Measurements from ENCODE around the gene STRBP. TPM values are rescaled to one million over a fixed set of nuclear protein-coding genes. Genes with fewer than 3 reads are reported as not detected.

STRBP gene
- total RNA-seq, 1 experiment from 2014 or later = 96.3 TPM

DNA sequence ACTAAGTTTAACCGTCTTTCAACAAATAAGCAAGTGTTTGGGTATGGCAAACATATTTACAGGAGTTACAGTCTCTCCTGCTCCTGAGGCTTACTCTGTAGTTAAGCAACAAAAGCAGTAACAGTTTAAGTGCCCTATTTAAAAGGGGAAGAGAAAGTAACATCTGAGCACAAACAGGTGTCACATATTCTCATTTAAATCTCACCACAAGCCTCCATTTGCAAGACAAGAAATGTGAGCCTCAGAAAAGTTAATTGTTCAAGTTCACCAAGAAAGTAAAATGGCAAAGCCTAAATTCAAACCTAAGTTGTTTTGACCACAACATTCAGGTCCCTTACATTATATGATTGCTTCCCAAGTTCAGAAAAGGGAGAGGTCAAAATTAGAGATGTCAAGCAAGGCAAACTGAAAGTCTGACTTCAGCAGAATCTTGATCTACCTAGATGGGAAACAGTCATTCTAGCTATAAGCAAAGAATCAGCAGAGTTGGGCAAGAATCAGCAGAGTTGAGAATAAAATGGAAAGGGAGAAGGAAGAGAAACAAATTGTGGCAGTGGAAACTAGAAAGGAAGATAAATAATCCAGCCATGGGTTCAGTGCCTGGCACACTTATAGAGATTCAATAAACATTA, 93.4 kb downstream of the STRBP start:
- DNase-seq (ENCODE audit: low spot score) (no peak), ATAC-seq (peak; percentile 92)
- Mint-ChIP-seq H3K4me3 (peak overlapping the region; percentile 40), H3K36me3 (peaks cover 21% of the 10 kb centered on the region), H3K9me3 (no peaks in the 10 kb centered on the region), H3K4me1 (peaks cover 79% of the 10 kb centered on the region), H3K27me3 (ENCODE audit: low read depth) (no peaks in the 10 kb centered on the region), H3K27ac (peak overlapping the region; percentile 88)
- TF ChIP-seq, protein P1, sequence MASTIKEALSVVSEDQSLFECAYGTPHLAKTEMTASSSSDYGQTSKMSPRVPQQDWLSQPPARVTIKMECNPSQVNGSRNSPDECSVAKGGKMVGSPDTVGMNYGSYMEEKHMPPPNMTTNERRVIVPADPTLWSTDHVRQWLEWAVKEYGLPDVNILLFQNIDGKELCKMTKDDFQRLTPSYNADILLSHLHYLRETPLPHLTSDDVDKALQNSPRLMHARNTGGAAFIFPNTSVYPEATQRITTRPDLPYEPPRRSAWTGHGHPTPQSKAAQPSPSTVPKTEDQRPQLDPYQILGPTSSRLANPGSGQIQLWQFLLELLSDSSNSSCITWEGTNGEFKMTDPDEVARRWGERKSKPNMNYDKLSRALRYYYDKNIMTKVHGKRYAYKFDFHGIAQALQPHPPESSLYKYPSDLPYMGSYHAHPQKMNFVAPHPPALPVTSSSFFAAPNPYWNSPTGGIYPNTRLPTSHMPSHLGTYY (CRISPR knock-in tag; IDR thresholded peaks at IDR 0.05) = 0 out of 2 replicates have a peak, but pooled peaks have one; percentile 33
- TF ChIP-seq EMX1 (CRISPR knock-in tag; IDR thresholded peaks at IDR 0.05) = no peak
- CTCF ChIA-PET = interaction anchor here (1.2 kb wide), 1 partner anchor 175 kb away, joined by 4 read pairs; no protein-coding TSS in a partner anchor
- POLR2A ChIA-PET = no interaction called here

DNA sequence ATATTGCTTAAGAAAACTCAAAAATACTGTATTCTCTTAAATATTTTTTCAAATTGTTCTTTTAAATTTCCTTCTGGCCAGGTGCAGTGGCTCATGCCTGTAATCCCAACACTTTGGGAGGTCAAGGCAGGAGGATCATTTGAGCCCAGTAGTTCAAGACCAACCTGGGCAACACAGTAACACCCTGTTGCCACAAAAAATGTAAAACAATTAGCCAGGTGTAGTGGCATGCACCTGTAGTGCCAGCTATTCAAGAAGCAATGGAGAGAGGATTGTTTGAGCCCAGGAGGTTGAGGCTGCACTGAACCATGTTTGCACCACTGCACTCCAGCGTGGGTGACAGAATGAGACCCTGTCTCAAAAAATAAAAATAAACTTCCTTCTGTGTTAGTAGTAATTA, 94.3 kb downstream of the STRBP start:
- ChIA-PET CTCF (no interaction called here), POLR2A (no interaction called here)
- H3K27me3 Mint-ChIP-seq (ENCODE audit: low read depth) = no peaks in the 10 kb centered on the region
- TF ChIP-seq ESRRA (CRISPR knock-in tag; IDR thresholded peaks at IDR 0.05; ENCODE audit: borderline replicate concordance) = no peak
- TF ChIP-seq ZNF416 (CRISPR knock-in tag; IDR thresholded peaks at IDR 0.05) = no peak
- TF ChIP-seq NFE2L1 (CRISPR knock-in tag; IDR thresholded peaks at IDR 0.05) = no peak
- TF ChIP-seq ZNF121 (CRISPR knock-in tag; IDR thresholded peaks at IDR 0.05) = peak; percentile 63; the same call in 1 of the 2 replicates
- peaks cover 21% of the 10 kb centered on the region for H3K36me3 Mint-ChIP-seq
- H3K4me1 Mint-ChIP-seq = peaks cover 84% of the 10 kb centered on the region
- H3K27ac Mint-ChIP-seq = peak overlapping the region; percentile 88
- H3K4me3 Mint-ChIP-seq = peak overlapping the region; percentile 40
- DNase-seq (ENCODE audit: low spot score) = no peak
- no peaks in the 10 kb centered on the region for H3K9me3 Mint-ChIP-seq
- ATAC-seq = peak; percentile 30; the same call in 1 of the 2 replicates

DNA sequence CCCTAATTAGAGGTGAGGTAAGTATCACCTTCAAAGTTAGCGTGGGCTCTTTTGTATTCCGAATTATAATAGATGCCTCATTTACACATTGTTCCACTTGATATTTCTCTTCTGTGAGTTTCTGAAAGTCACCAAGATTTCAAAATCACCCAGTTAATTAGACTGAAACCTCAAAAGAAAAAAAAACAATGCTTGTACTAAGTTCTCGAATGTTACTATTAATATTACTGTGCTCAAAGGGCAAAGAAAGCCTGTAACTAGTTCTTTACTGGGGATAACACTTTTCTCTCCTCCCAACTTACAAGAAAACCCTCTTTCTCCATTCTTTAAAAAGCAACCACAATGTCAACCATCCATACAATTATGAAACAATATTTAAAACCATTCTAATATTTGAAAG, 98.5 kb downstream of the STRBP start:
- ChIA-PET CTCF (no interaction called here), POLR2A (no interaction called here)
- ATAC-seq = no peak
- Mint-ChIP-seq H3K36me3 (peaks cover 17% of the 10 kb centered on the region), H3K4me1 (peaks cover 70% of the 10 kb centered on the region), H3K4me3 (no peak overlapping the region), H3K9me3 (no peaks in the 10 kb centered on the region), H3K27ac (no peak overlapping the region), H3K27me3 (ENCODE audit: low read depth) (no peaks in the 10 kb centered on the region)
- DNase-seq (ENCODE audit: low spot score) = no peak
- TF ChIP-seq SP1 (CRISPR knock-in tag; conservative IDR thresholded peaks at IDR 0.05) (no peak), TP53 (CRISPR knock-in tag; IDR thresholded peaks at IDR 0.05) (no peak), ESRRA (CRISPR knock-in tag; IDR thresholded peaks at IDR 0.05; ENCODE audit: borderline replicate concordance) (no peak), HMGA2 (CRISPR knock-in tag; IDR thresholded peaks at IDR 0.05) (no peak), SMAD3 (CRISPR knock-in tag; IDR thresholded peaks at IDR 0.05; ENCODE audit: borderline replicate concordance) (no peak), OVOL2 (CRISPR knock-in tag; IDR thresholded peaks at IDR 0.05; ENCODE audit: borderline replicate concordance) (no peak), TEAD1 (CRISPR knock-in tag; IDR thresholded peaks at IDR 0.05) (no peak), MXD4 (CRISPR knock-in tag; IDR thresholded peaks at IDR 0.05; ENCODE audit: borderline replicate concordance) (no peak), ZNF121 (CRISPR knock-in tag; IDR thresholded peaks at IDR 0.05) (no peak)
- TF ChIP-seq, protein P1 (CRISPR knock-in tag; IDR thresholded peaks at IDR 0.05) = no peak
- TF ChIP-seq, protein P2, sequence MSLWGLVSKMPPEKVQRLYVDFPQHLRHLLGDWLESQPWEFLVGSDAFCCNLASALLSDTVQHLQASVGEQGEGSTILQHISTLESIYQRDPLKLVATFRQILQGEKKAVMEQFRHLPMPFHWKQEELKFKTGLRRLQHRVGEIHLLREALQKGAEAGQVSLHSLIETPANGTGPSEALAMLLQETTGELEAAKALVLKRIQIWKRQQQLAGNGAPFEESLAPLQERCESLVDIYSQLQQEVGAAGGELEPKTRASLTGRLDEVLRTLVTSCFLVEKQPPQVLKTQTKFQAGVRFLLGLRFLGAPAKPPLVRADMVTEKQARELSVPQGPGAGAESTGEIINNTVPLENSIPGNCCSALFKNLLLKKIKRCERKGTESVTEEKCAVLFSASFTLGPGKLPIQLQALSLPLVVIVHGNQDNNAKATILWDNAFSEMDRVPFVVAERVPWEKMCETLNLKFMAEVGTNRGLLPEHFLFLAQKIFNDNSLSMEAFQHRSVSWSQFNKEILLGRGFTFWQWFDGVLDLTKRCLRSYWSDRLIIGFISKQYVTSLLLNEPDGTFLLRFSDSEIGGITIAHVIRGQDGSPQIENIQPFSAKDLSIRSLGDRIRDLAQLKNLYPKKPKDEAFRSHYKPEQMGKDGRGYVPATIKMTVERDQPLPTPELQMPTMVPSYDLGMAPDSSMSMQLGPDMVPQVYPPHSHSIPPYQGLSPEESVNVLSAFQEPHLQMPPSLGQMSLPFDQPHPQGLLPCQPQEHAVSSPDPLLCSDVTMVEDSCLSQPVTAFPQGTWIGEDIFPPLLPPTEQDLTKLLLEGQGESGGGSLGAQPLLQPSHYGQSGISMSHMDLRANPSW (CRISPR knock-in tag; conservative IDR thresholded peaks at IDR 0.05; ENCODE audit: low read depth) = no peak
- TF ChIP-seq, protein P3, sequence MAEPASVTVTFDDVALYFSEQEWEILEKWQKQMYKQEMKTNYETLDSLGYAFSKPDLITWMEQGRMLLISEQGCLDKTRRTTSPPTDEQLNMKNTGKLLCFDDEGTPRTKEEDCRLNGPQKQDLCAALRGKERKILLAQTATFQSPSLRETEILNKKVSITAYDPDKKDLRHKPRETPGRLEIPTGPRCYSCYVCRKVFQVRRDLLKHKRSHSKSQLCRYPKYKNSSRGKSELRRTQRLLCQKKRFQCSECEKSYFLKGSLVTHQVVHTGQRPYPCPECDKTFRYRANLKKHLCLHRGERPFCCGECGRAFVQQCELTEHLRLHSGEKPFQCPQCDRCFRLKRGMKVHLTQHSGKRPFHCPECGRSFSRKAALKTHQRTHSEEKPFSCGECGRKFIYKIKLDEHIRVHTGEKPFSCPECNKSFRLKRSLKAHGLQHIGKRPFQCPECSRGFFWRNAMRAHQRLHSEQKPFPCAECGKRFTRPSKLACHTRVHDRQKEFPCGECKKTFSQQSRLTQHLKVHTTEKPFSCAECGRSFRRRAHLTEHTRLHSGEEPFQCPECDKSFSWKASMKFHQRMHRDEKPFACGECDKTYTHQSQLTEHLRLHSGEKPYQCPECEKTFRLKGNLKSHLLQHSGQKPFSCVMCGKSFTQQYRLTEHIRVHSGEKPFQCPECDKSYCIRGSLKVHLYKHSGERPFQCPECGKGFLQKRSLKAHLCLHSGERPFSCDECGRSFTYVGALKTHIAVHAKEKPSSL (CRISPR knock-in tag; conservative IDR thresholded peaks at IDR 0.05) = no peak
- TF ChIP-seq, protein P4, sequence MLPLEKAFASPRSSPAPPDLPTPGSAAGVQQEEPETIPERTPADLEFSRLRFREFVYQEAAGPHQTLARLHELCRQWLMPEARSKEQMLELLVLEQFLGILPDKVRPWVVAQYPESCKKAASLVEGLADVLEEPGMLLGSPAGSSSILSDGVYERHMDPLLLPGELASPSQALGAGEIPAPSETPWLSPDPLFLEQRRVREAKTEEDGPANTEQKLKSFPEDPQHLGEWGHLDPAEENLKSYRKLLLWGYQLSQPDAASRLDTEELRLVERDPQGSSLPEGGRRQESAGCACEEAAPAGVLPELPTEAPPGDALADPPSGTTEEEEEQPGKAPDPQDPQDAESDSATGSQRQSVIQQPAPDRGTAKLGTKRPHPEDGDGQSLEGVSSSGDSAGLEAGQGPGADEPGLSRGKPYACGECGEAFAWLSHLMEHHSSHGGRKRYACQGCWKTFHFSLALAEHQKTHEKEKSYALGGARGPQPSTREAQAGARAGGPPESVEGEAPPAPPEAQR (CRISPR knock-in tag; IDR thresholded peaks at IDR 0.05) = no peak
- TF ChIP-seq, protein P5, sequence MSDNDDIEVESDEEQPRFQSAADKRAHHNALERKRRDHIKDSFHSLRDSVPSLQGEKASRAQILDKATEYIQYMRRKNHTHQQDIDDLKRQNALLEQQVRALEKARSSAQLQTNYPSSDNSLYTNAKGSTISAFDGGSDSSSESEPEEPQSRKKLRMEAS (CRISPR knock-in tag; IDR thresholded peaks at IDR 0.05) = no peak
- TF ChIP-seq, protein P6, sequence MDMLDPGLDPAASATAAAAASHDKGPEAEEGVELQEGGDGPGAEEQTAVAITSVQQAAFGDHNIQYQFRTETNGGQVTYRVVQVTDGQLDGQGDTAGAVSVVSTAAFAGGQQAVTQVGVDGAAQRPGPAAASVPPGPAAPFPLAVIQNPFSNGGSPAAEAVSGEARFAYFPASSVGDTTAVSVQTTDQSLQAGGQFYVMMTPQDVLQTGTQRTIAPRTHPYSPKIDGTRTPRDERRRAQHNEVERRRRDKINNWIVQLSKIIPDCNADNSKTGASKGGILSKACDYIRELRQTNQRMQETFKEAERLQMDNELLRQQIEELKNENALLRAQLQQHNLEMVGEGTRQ (CRISPR knock-in tag; IDR thresholded peaks at IDR 0.05) = no peak
- TF ChIP-seq, protein P7, sequence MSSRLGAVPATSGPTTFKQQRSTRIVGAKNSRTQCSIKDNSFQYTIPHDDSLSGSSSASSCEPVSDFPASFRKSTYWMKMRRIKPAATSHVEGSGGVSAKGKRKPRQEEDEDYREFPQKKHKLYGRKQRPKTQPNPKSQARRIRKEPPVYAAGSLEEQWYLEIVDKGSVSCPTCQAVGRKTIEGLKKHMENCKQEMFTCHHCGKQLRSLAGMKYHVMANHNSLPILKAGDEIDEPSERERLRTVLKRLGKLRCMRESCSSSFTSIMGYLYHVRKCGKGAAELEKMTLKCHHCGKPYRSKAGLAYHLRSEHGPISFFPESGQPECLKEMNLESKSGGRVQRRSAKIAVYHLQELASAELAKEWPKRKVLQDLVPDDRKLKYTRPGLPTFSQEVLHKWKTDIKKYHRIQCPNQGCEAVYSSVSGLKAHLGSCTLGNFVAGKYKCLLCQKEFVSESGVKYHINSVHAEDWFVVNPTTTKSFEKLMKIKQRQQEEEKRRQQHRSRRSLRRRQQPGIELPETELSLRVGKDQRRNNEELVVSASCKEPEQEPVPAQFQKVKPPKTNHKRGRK (CRISPR knock-in tag; IDR thresholded peaks at IDR 0.05; ENCODE audit: borderline replicate concordance) = no peak
